Loucy (cell line): ENCODE results near the gene BAG3.
"Not testable (repeated sequence)": the region's sequence is repeated elsewhere in the genome, so short reads cannot be mapped to it uniquely, and the experiment has no call there.

Source experiments
- H2AFZ ChIP-seq: fragments of 200-600 bp; sonication (generic); 2 replicates; pipeline ENCODE4 v1.6.0; 2016; ENCODE audit warnings: antibody characterized with exemption, mild to moderate bottlenecking, low read length, moderate library complexity
- H3F3A ChIP-seq: fragments of 200-600 bp; 2 replicates; pipeline ENCODE4 v1.6.0; 2016; ENCODE audit warnings: antibody characterized with exemption, low read depth, mild to moderate bottlenecking
- H3K27me3 ChIP-seq: fragments of 200-600 bp; sonication (generic); 2 replicates; pipeline ENCODE4 v1.6.1; 2014; ENCODE audit warnings: low read length, mild to moderate bottlenecking; ENCODE audit not compliant: insufficient read depth, poor library complexity, severe bottlenecking
- H3K36me3 ChIP-seq: fragments of 200-600 bp; sonication (generic); 2 replicates; pipeline ENCODE4 v1.6.1; 2016; ENCODE audit warnings: low read length; ENCODE audit not compliant: insufficient read depth
- H3K4me1 ChIP-seq: fragments of 200-600 bp; sonication (generic); 2 replicates; pipeline ENCODE4 v1.5.1; 2014; ENCODE audit warnings: low read length, mild to moderate bottlenecking; ENCODE audit not compliant: insufficient read depth, poor library complexity, severe bottlenecking
- H3K4me2 ChIP-seq: fragments of 200-600 bp; sonication (generic); 2 replicates; pipeline ENCODE4 v1.6.0; 2014; ENCODE audit warnings: antibody characterized with exemption, low read length, low read depth, mild to moderate bottlenecking; ENCODE audit not compliant: poor library complexity, severe bottlenecking
- H3K4me3 ChIP-seq: fragments of 200-600 bp; sonication (generic); 2 replicates; pipeline ENCODE4 v1.5.1; 2014; ENCODE audit warnings: low read length, mild to moderate bottlenecking, mixed read lengths; ENCODE audit not compliant: poor library complexity, severe bottlenecking
- H3K79me2 ChIP-seq: fragments of 200-600 bp; sonication (generic); 2 replicates; pipeline ENCODE4 v1.6.1; 2014; ENCODE audit warnings: low read length; ENCODE audit not compliant: insufficient read depth
- H3K9ac ChIP-seq: fragments of 200-600 bp; sonication (generic); 2 replicates; pipeline ENCODE4 v1.6.0; 2014; ENCODE audit warnings: mild to moderate bottlenecking, low read depth, low read length, moderate library complexity; ENCODE audit not compliant: poor library complexity, severe bottlenecking
- H3K9me2 ChIP-seq: fragments of 200-600 bp; sonication (generic); replicated peaks from 2 replicates; pipeline ENCODE4 v1.6.1; 2016; ENCODE audit warnings: low read depth, low read length, mixed read lengths
- H3K9me3 ChIP-seq: fragments of 200-600 bp; sonication (generic); 2 replicates; pipeline ENCODE4 v1.6.1; 2014; ENCODE audit warnings: mild to moderate bottlenecking, antibody characterized with exemption, low read length, low read depth; ENCODE audit not compliant: insufficient read depth
- H4K20me1 ChIP-seq: fragments of 200-600 bp; sonication (generic); 2 replicates; pipeline ENCODE4 v1.6.0; 2014; ENCODE audit warnings: antibody characterized with exemption, low read length, mild to moderate bottlenecking; ENCODE audit not compliant: insufficient read depth, poor library complexity, severe bottlenecking
- CTCF ChIP-seq: fragments of 200-600 bp; sonication (generic); conservative IDR thresholded peaks from 2 replicates; pipeline ENCODE4 v1.5.1; 2014; ENCODE audit warnings: mild to moderate bottlenecking, antibody characterized with exemption, low read length
- EZH2phosphoT487 ChIP-seq: fragments of 200-600 bp; IDR thresholded peaks from 2 replicates; pipeline ENCODE4 v1.6.1; 2018; ENCODE audit warnings: antibody characterized with exemption, mild to moderate bottlenecking, moderate library complexity, borderline replicate concordance

The BAG3 gene

GRCh38 chr10:119619215-119619614, 32.0 kb upstream of the BAG3 start:
- Histone ChIP-seq H3K4me3 (no peak overlapping the region), H3F3A (no peaks in the 10 kb centered on the region), H3K27me3 (no peaks in the 10 kb centered on the region), H3K4me2 (no peak overlapping the region), H3K4me1 (peaks cover 10% of the 10 kb centered on the region), H4K20me1 (no peaks in the 10 kb centered on the region), H2AFZ (no peak overlapping the region), H3K9ac (no peak overlapping the region), H3K36me3 (no peaks in the 10 kb centered on the region), H3K9me2 (no peaks in the 10 kb centered on the region), H3K79me2 (no peaks in the 10 kb centered on the region), H3K9me3 (no peaks in the 10 kb centered on the region)
- TF ChIP-seq CTCF = no peak
- no peak for TF ChIP-seq EZH2phosphoT487

- not testable (repeated sequence) for H3K9me3 ChIP-seq, H4K20me1 ChIP-seq, H3F3A ChIP-seq, H3K9me2 ChIP-seq, H3K9ac ChIP-seq, H3K4me2 ChIP-seq, H3K36me3 ChIP-seq, H3K27me3 ChIP-seq, H3K79me2 ChIP-seq, H3K4me3 ChIP-seq
- 0 out of 2 replicates have a peak overlapping the region, but pooled peaks have one; percentile 84 for H2AFZ ChIP-seq
- peaks cover 10% of the 10 kb centered on the region for H3K4me1 ChIP-seq
Observed at GRCh38 chr10:119619811-119620210, 31.4 kb upstream of the BAG3 start.

GRCh38 chr10:119620241-119621077, 30.7 kb upstream of the BAG3 start:
- Histone ChIP-seq H3K36me3 (no peaks in the 10 kb centered on the region), H3K79me2 (no peaks in the 10 kb centered on the region), H3K27me3 (no peaks in the 10 kb centered on the region), H3K4me1 (peaks cover 10% of the 10 kb centered on the region), H3K9me2 (no peaks in the 10 kb centered on the region), H3K4me3 (peak overlapping the region; percentile 14), H3K9ac (no peak overlapping the region), H3K4me2 (peak overlapping the region; percentile 35), H4K20me1 (no peaks in the 10 kb centered on the region), H3K9me3 (no peaks in the 10 kb centered on the region), H2AFZ (peak overlapping the region; percentile 84), H3F3A (no peaks in the 10 kb centered on the region)
- no peak for TF ChIP-seq CTCF

- Histone ChIP-seq H3K79me2 (no peaks in the 10 kb centered on the region), H3K9ac (no peak overlapping the region), H3K4me3 (no peak overlapping the region), H2AFZ (peak overlapping the region; percentile 84), H3K27me3 (no peaks in the 10 kb centered on the region), H3F3A (no peaks in the 10 kb centered on the region), H3K9me3 (no peaks in the 10 kb centered on the region), H3K9me2 (no peaks in the 10 kb centered on the region), H3K4me1 (peaks cover 10% of the 10 kb centered on the region), H3K36me3 (no peaks in the 10 kb centered on the region), H3K4me2 (peak overlapping the region; percentile 35), H4K20me1 (no peaks in the 10 kb centered on the region)
- no peak for TF ChIP-seq EZH2phosphoT487
- TF ChIP-seq CTCF = no peak
Observed at GRCh38 chr10:119621078-119621384, 30.1 kb upstream of the BAG3 start.
